Measurements from ENCODE around the gene DOCK2. TPM values are rescaled to one million over a fixed set of nuclear protein-coding genes. Genes with fewer than 3 reads are reported as not detected.

The DOCK2 gene
- total RNA-seq, 1 donor from 2014 or later: 108 TPM

DNA sequence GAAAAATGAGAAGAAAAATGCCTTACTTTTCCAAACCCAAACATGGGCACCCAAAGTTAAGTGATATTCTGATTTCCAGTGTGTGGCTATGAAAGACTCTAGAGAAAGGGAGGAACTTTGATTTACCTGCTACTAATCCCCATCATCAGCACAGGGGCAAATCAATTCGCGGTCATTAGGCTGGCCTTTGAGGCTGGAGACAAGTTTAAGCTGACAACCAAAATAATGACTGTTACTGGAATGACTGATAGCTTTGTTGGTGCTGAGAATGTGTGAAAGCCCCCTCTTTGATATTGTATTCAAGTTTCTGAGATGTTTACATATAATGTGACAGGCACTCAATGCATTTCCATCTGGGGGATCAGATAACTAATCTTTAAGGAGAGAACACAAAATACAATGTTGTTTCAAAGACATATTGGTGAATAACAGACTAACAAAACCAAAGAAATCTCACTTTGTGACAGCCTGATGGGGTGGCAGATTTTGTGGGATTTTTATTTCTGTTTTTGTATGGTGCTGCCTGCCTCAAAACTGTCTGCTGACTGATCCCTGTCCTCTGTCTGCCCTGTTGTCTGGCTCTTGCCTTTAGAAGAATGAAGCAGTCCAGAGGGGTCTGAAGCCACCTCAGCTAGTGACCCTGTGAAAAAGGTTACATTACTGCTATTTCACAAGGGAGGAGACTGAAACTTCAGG lies 355.9 kb downstream of the DOCK2 start:
- no peak for TF ChIP-seq CTCF (IDR thresholded peaks at IDR 0.05)
- no peak overlapping the region for H3K4me3 ChIP-seq
- intact Hi-C loops (cut with DNase I): no loop called here
- H3K36me3 ChIP-seq: peaks cover 5% of the 10 kb centered on the region
- DNase-seq (no peak), ATAC-seq (no peak)
- no peaks in the 10 kb centered on the region for H3K4me1 ChIP-seq
- H3K9me3 ChIP-seq: no peaks in the 10 kb centered on the region
- H3K27me3 ChIP-seq (ENCODE audit: low read depth): no peaks in the 10 kb centered on the region
- no peak overlapping the region for H3K27ac ChIP-seq

DNA sequence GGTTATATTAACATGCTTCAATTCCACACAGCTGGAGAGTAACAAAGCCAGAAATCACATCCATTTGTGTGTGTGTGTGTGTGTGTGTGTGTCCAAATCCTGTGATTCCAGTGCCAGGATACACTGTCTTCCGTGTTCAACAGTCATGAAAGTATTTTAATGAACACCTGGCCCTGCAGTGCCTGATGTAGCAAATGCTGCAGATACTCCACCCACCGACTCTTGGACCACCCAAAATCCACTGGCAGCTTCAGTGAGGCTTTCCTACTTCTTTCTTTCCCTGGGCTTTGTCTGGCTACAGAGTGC lies 356.4 kb downstream of the DOCK2 start:
- ATAC-seq (no peak), DNase-seq (no peak)
- H3K27ac ChIP-seq: no peak overlapping the region
- no peak overlapping the region for H3K4me3 ChIP-seq
- TF ChIP-seq CTCF (IDR thresholded peaks at IDR 0.05): no peak
- no peaks in the 10 kb centered on the region for H3K4me1 ChIP-seq
- H3K27me3 ChIP-seq (ENCODE audit: low read depth): no peaks in the 10 kb centered on the region
- no peaks in the 10 kb centered on the region for H3K9me3 ChIP-seq
- H3K36me3 ChIP-seq: peaks cover 5% of the 10 kb centered on the region
- intact Hi-C loops (cut with DNase I): no loop called here

DNA sequence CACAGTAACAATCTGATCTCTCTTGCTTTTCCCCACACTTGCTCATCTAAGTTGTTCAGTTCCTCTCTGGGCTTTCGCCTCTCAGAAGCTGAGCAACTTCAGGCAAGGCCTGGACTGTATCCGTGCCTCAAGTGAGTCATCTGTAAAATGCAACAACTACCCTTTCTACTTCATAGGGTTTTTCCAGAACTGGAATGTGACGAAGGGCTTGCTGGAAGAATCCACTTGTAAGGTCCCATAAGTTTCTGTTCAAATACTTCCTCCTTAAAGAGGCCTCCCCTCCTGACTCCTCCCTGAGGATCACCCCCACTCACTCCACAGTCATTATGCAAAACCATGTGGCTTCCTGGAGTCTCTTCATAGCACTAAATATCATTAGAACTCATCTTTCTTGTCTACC lies 360.7 kb downstream of the DOCK2 start:
- Histone ChIP-seq H3K4me1 (no peaks in the 10 kb centered on the region), H3K4me3 (no peak overlapping the region), H3K27ac (no peak overlapping the region), H3K27me3 (ENCODE audit: low read depth) (no peaks in the 10 kb centered on the region), H3K36me3 (no peaks in the 10 kb centered on the region), H3K9me3 (no peaks in the 10 kb centered on the region)
- intact Hi-C loops (cut with DNase I): no loop called here
- TF ChIP-seq CTCF (IDR thresholded peaks at IDR 0.05): no peak
- DNase-seq (no peak), ATAC-seq (peak; percentile 58 to 60)

GRCh38 chr5:169999621-170000020 lies 362.5 kb downstream of the DOCK2 start:
- Histone ChIP-seq H3K9me3 (no peaks in the 10 kb centered on the region), H3K36me3 (no peaks in the 10 kb centered on the region), H3K4me1 (no peaks in the 10 kb centered on the region), H3K27me3 (ENCODE audit: low read depth) (no peaks in the 10 kb centered on the region), H3K27ac (no peak overlapping the region), H3K4me3 (no peak overlapping the region)
- intact Hi-C loops (cut with DNase I): no loop called here
- ATAC-seq (no peak), DNase-seq (no peak)
- no peak for TF ChIP-seq CTCF (IDR thresholded peaks at IDR 0.05)

DNA sequence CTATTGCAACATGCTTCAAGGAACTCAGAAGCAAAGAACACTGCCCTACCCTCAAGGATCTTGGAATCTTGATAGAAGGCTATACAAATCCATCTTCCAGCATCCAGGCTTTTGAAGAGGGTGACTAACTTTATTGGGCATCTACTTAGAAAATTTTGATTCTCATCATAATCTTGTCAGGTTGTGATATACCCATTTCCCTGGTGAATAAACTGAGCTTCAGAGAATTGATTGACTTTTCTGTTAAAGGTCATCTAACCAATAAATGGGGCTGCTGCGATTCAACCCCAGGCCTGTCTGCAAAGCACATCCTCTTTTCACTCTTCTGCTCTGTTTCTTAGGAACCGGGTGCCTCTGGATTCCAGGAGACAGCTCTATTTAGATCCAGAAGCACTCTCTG lies 363.1 kb downstream of the DOCK2 start:
- Histone ChIP-seq H3K27ac (no peak overlapping the region), H3K4me3 (no peak overlapping the region), H3K27me3 (ENCODE audit: low read depth) (no peaks in the 10 kb centered on the region), H3K36me3 (no peaks in the 10 kb centered on the region), H3K4me1 (no peaks in the 10 kb centered on the region), H3K9me3 (no peaks in the 10 kb centered on the region)
- DNase-seq: no peak
- intact Hi-C loops (cut with DNase I): no loop called here
- ATAC-seq: no peak
- no peak for TF ChIP-seq CTCF (IDR thresholded peaks at IDR 0.05)

DNA sequence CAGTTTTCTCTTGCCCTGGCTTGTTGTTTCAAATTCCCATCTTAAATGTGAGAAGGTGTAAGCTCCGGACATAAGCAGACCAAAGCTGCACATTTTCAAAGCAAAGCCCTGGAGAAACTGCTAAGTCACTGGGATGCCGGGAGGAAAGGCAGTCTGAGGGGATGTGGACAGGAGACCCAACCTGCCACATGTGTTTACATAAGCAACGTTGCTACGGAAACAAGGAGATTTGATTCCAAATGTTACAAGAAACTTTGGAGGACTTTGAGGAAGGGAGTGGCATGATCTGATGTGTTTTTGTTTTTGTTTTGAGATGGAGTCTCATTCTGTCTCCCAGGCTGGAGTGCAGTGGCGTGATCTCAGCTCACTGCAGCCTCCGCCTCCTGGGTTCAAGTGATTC lies 368.9 kb downstream of the DOCK2 start:
- Histone ChIP-seq H3K27me3 (ENCODE audit: low read depth) (no peaks in the 10 kb centered on the region), H3K27ac (no peak overlapping the region), H3K9me3 (no peaks in the 10 kb centered on the region), H3K4me3 (no peak overlapping the region), H3K36me3 (peaks cover 12% of the 10 kb centered on the region), H3K4me1 (no peaks in the 10 kb centered on the region)
- TF ChIP-seq CTCF (IDR thresholded peaks at IDR 0.05): no peak
- ATAC-seq (no peak), DNase-seq (no peak)
- intact Hi-C loops (cut with DNase I): no loop called here
